KMS-11 (cell line): ENCODE measurements around the gene CRKL.

Experiments used
- H2AFZ ChIP-seq: fragments of 200-600 bp; sonication (generic); 2 replicates; pipeline ENCODE4 v1.6.1; 2016; ENCODE audit warnings: antibody characterized with exemption, mixed run types, low read depth
- H3K27ac ChIP-seq: fragments of 200-600 bp; sonication (generic); 2 replicates; pipeline ENCODE4 v1.6.1; 2016; ENCODE audit warnings: mild to moderate bottlenecking, mixed run types
- H3K27me3 ChIP-seq: fragments of 200-600 bp; sonication (generic); 2 replicates; pipeline ENCODE4 v1.6.1; 2017; ENCODE audit warnings: mild to moderate bottlenecking, low read depth, mixed run types, moderate library complexity; ENCODE audit not compliant: insufficient read depth
- H3K36me3 ChIP-seq: fragments of 200-600 bp; sonication (generic); 2 replicates; pipeline ENCODE4 v1.6.1; 2017; ENCODE audit warnings: mild to moderate bottlenecking, mixed run types; ENCODE audit not compliant: insufficient read depth
- H3K4me1 ChIP-seq: fragments of 200-600 bp; sonication (generic); 2 replicates; pipeline ENCODE4 v1.6.1; 2016; ENCODE audit warnings: mild to moderate bottlenecking, low read depth, mixed run types; ENCODE audit not compliant: poor library complexity, severe bottlenecking
- H3K4me2 ChIP-seq: fragments of 200-600 bp; sonication (generic); 2 replicates; pipeline ENCODE4 v1.7.0; 2016; ENCODE audit warnings: mild to moderate bottlenecking, mixed run types
- H3K4me3 ChIP-seq: fragments of 200-600 bp; sonication (generic); IDR thresholded peaks from 2 replicates; pipeline ENCODE4 v1.6.1; 2017; ENCODE audit warnings: low read depth, low read length, mixed read lengths; ENCODE audit not compliant: insufficient read depth
- H3K79me2 ChIP-seq: fragments of 200-600 bp; sonication (generic); 2 replicates; pipeline ENCODE4 v1.6.1; 2016; ENCODE audit warnings: low read depth, mixed run types; ENCODE audit not compliant: insufficient read depth
- H3K9ac ChIP-seq: fragments of 200-600 bp; sonication (generic); 2 replicates; pipeline ENCODE4 v1.6.1; 2016; ENCODE audit warnings: mild to moderate bottlenecking, mixed run types
- H4K20me1 ChIP-seq: fragments of 200-600 bp; sonication (generic); 2 replicates; pipeline ENCODE4 v1.6.1; 2016; ENCODE audit warnings: mild to moderate bottlenecking, mixed run types; ENCODE audit not compliant: insufficient read depth
- CTCF ChIP-seq: fragments of 200-600 bp; sonication (generic); conservative IDR thresholded peaks from 2 replicates; pipeline ENCODE4 v1.6.1; 2017; ENCODE audit warnings: low read depth, mild to moderate bottlenecking, antibody characterized with exemption, low read length, moderate library complexity, mixed read lengths

Gene CRKL

GRCh38 chr22:20979243-20979809, 62.1 kb downstream of the CRKL start:
- no peak for TF ChIP-seq CTCF
- Histone ChIP-seq H3K4me1 (peaks cover 18% of the 10 kb centered on the region), H3K79me2 (no peaks in the 10 kb centered on the region), H3K4me3 (no peak overlapping the region), H4K20me1 (no peaks in the 10 kb centered on the region), H3K27me3 (peaks cover 24% of the 10 kb centered on the region; the same call in 1 of the 2 replicates), H3K9ac (no peak overlapping the region), H3K36me3 (no peaks in the 10 kb centered on the region), H2AFZ (no peak overlapping the region), H3K27ac (no peak overlapping the region), H3K4me2 (no peak overlapping the region)

- Histone ChIP-seq H4K20me1 (no peaks in the 10 kb centered on the region), H2AFZ (no peak overlapping the region), H3K27me3 (peaks cover 22% of the 10 kb centered on the region; the same call in 1 of the 2 replicates), H3K9ac (no peak overlapping the region), H3K4me3 (no peak overlapping the region), H3K79me2 (no peaks in the 10 kb centered on the region), H3K36me3 (no peaks in the 10 kb centered on the region), H3K4me1 (peaks cover 18% of the 10 kb centered on the region), H3K27ac (no peak overlapping the region), H3K4me2 (no peak overlapping the region)
- no peak for TF ChIP-seq CTCF
Observed at GRCh38 chr22:20979940-20980453, 62.8 kb downstream of the CRKL start.

GRCh38 chr22:20980523-20980922, 63.3 kb downstream of the CRKL start:
- Histone ChIP-seq H2AFZ (no peak overlapping the region), H3K27ac (no peak overlapping the region), H3K9ac (no peak overlapping the region), H3K4me3 (no peak overlapping the region), H3K36me3 (no peaks in the 10 kb centered on the region), H3K4me1 (peaks cover 18% of the 10 kb centered on the region), H4K20me1 (no peaks in the 10 kb centered on the region), H3K79me2 (no peaks in the 10 kb centered on the region), H3K4me2 (no peak overlapping the region), H3K27me3 (peaks cover 17% of the 10 kb centered on the region; the same call in 1 of the 2 replicates)
- no peak for TF ChIP-seq CTCF

GRCh38 chr22:20980938-20981722, 63.9 kb downstream of the CRKL start:
- no peaks in the 10 kb centered on the region for H3K36me3 ChIP-seq
- no peak overlapping the region for H3K4me3 ChIP-seq
- H3K9ac ChIP-seq = peak overlapping the region; percentile 73
- H4K20me1 ChIP-seq = no peaks in the 10 kb centered on the region
- peak overlapping the region; percentile 96 for H3K4me2 ChIP-seq
- H3K79me2 ChIP-seq = no peaks in the 10 kb centered on the region
- H3K27me3 ChIP-seq = peaks cover 16% of the 10 kb centered on the region; the same call in 1 of the 2 replicates
- peak overlapping the region; percentile 66 for H3K27ac ChIP-seq
- H2AFZ ChIP-seq = peak overlapping the region; percentile 90
- no peak for TF ChIP-seq CTCF
- H3K4me1 ChIP-seq = peaks cover 18% of the 10 kb centered on the region
